DND-41 (cell line): ENCODE data around the gene THOC7.

Experiments
- ATAC-seq: fragments of 200-7000 bp; cut with Tn5 transposase; 3 replicates; pipeline ENCODE4 v1.9.1; 2021; ENCODE audit warnings: low read depth; ENCODE audit not compliant: insufficient read depth
- DNase-seq: peaks from one replicate; pipeline ENCODE4 v3.0.0-alpha.2; 2020
- H2AFZ ChIP-seq: 2 replicates; pipeline ENCODE4 v1.6.0; 2012; ENCODE audit warnings: low read depth, low read length
- H3K27ac ChIP-seq: 2 replicates; pipeline ENCODE4 v1.5.1; 2012; ENCODE audit warnings: low read length, inconsistent platforms
- H3K27me3 ChIP-seq: fragments of 200-600 bp; sonication (generic); 2 replicates; pipeline ENCODE4 v1.6.0; 2012; ENCODE audit warnings: low read length, mild to moderate bottlenecking, inconsistent platforms; ENCODE audit not compliant: insufficient read depth, poor library complexity
- H3K36me3 ChIP-seq: 2 replicates; pipeline ENCODE4 v1.5.1; 2012; ENCODE audit warnings: low read length, inconsistent platforms; ENCODE audit not compliant: insufficient read depth
- H3K4me1 ChIP-seq: 2 replicates; pipeline ENCODE4 v1.5.1; 2012; ENCODE audit warnings: mild to moderate bottlenecking, low read length; ENCODE audit not compliant: insufficient read depth
- H3K4me2 ChIP-seq: 2 replicates; pipeline ENCODE4 v1.6.0; 2012; ENCODE audit warnings: mild to moderate bottlenecking, moderate library complexity, low read length, inconsistent platforms; ENCODE audit not compliant: insufficient read depth
- H3K4me3 ChIP-seq, 2 experiments: fragments of 200-600 bp in 1 of 2; shearing (Covaris generic) in 1 of 2; 2 replicates each; pipeline ENCODE4 v1.5.1; 2012 to 2016; ENCODE audit warnings: inconsistent platforms in 2 of 2, low read length in 2 of 2, mild to moderate bottlenecking in 2 of 2, low read depth in 1 of 2, moderate library complexity in 1 of 2
- H3K79me2 ChIP-seq: 2 replicates; pipeline ENCODE4 v1.6.0; 2012; ENCODE audit warnings: low read length, inconsistent platforms; ENCODE audit not compliant: insufficient read depth
- H3K9ac ChIP-seq: 2 replicates; pipeline ENCODE4 v1.6.0; 2012; ENCODE audit warnings: low read depth, mild to moderate bottlenecking, inconsistent platforms, low read length, moderate library complexity
- H3K9me3 ChIP-seq: 2 replicates; pipeline ENCODE4 v1.5.1; 2012; ENCODE audit warnings: low read length, moderate library complexity, mild to moderate bottlenecking, inconsistent platforms; ENCODE audit not compliant: insufficient read depth, severe bottlenecking
- H4K20me1 ChIP-seq: 2 replicates; pipeline ENCODE4 v1.6.0; 2012; ENCODE audit warnings: low read length; ENCODE audit not compliant: insufficient read depth
- CTCF ChIP-seq: IDR thresholded peaks from 2 replicates; pipeline ENCODE4 v1.5.1; 2012; ENCODE audit warnings: borderline replicate concordance, low read length, moderate library complexity, mild to moderate bottlenecking; ENCODE audit not compliant: poor library complexity, severe bottlenecking; ENCODE audit errors: extremely low read depth
- EZH2 ChIP-seq: IDR thresholded peaks from 3 replicates; pipeline ENCODE4 v1.6.1; 2012; ENCODE audit warnings: borderline replicate concordance, low read depth, mild to moderate bottlenecking, moderate library complexity, low read length, inconsistent platforms; ENCODE audit not compliant: severe bottlenecking

The THOC7 gene

DNA sequence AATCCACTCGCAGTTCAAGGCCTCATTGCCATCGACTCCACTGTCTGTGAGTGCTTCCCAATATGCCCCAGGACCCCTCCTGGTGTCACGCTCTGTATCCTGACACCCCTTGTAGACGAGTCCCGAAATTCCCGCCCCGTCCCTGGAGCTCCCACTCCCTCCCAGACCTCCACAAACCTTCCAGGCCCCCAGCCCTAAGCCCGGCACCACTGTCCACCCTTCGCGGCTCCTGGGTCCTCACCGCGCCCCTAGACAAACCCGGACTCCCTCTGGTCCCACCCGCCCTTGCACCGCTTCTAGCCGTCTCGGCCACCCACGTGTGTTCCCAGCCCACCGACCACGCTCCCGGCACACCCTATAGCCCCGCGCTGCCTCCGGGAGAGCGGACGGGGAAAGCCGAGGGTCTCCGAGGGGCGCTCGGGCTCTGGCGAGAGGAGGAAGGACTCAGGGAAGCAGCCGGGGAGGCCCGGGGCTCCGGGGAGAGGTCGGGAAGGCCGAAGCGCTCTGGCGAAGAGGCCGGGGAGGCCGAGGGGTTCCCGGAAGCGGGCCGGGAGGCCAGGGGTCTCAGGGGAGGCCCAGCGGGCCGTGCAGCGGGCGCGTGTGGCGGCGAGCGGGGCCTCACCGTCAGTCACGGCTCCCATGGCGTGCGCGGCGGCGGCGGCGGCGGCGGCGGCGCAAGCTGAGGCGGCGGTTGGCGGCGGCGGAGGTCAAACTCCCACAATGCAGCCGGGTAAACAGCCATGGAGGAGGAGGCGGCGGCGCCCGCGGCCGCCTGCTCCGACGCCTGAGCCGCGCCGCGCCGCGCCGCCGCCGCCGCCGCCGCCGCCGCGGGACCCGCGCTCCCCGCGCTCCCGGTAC is at the start of gene THOC7, which contains the start of gene ATXN7:
Gene THOC7 (minus strand): TSS at position 656 of the 858 bp plus-strand sequence. CDS start 15 bp downstream, at position 641.
Gene ATXN7 (plus strand): TSS at position 718 of the 858 bp plus-strand sequence. CDS start 48,732 bp downstream, outside the sequence.
- H3K27ac ChIP-seq, result peak within 1 kb of the TSS; percentile 82
- peaks cover 18% of the 10 kb centered on the region; the same call in 1 of the 2 replicates for H4K20me1 ChIP-seq
- TF ChIP-seq CTCF (no peak), EZH2 (no peak)
- peak within 1 kb of the TSS; percentile 89 to 94 for H3K4me3 ChIP-seq
- peak within 1 kb of the TSS; percentile 97 for H3K9ac ChIP-seq
- DNase-seq, result peak; percentile 74
- ATAC-seq, result peak; percentile 68
- peaks cover 95% of the 10 kb centered on the region for H3K79me2 ChIP-seq
- H3K9me3 ChIP-seq, result no peaks in the 10 kb centered on the region
- peak within 1 kb of the TSS; percentile 78 for H2AFZ ChIP-seq
- H3K27me3 ChIP-seq, result no peaks in the 10 kb centered on the region
- peak within 1 kb of the TSS; percentile 97 for H3K4me2 ChIP-seq
- no peaks in the 10 kb centered on the region; the same call in 1 of the 2 replicates for H3K36me3 ChIP-seq
- H3K4me1 ChIP-seq, result peaks cover 40% of the 10 kb centered on the region

DNA sequence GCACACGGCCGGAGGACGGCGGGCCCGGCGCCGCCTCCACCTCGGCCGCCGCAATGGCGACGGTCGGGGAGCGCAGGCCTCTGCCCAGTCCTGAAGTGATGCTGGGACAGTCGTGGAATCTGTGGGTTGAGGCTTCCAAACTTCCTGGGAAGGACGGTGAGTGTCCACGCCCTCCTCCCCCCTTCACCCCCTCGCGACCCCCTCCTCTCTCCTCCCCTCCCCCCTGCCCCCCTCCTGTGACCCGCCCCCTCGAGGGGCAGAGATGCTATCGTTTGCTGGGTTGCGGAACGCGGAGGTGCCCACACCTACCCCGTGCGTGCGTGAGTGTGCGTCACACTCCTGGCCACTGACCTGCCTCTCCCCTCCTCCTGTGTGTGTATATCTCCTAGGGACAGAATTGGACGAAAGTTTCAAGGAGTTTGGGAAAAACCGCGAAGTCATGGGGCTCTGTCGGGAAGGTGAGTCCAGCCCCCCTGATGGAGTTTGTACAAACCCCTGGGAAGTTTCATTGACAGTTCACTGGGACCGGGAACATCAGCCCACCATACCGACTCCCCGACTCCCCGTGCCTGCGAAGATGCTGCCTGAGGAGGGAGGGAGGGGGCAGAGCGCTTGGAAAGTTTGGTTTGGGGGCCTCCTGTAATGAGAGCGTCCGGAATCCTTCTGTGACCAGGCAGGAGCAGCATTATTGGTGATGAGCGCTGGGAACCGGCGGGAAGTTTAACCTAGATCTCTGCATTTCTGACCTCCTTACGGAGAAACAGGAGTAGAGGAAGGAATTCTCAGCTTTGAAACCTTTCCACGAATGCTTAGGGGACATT is 49.4 kb upstream of the THOC7 start:
- Histone ChIP-seq H3K4me1 (peaks cover 38% of the 10 kb centered on the region), H3K4me2 (peak overlapping the region; percentile 98), H3K79me2 (peaks cover 54% of the 10 kb centered on the region), H3K9me3 (no peaks in the 10 kb centered on the region), H4K20me1 (peaks cover 10% of the 10 kb centered on the region; the same call in 1 of the 2 replicates), H3K9ac (peak overlapping the region; percentile 79), H3K27ac (peak overlapping the region; percentile 82), H3K27me3 (no peaks in the 10 kb centered on the region), H2AFZ (peak overlapping the region; percentile 78), H3K36me3 (peaks cover 42% of the 10 kb centered on the region), H3K4me3 (peak overlapping the region; percentile 64 to 98)
- ATAC-seq (peak; percentile 41), DNase-seq (peak; percentile 57)
- TF ChIP-seq EZH2 (no peak), CTCF (no peak)

DNA sequence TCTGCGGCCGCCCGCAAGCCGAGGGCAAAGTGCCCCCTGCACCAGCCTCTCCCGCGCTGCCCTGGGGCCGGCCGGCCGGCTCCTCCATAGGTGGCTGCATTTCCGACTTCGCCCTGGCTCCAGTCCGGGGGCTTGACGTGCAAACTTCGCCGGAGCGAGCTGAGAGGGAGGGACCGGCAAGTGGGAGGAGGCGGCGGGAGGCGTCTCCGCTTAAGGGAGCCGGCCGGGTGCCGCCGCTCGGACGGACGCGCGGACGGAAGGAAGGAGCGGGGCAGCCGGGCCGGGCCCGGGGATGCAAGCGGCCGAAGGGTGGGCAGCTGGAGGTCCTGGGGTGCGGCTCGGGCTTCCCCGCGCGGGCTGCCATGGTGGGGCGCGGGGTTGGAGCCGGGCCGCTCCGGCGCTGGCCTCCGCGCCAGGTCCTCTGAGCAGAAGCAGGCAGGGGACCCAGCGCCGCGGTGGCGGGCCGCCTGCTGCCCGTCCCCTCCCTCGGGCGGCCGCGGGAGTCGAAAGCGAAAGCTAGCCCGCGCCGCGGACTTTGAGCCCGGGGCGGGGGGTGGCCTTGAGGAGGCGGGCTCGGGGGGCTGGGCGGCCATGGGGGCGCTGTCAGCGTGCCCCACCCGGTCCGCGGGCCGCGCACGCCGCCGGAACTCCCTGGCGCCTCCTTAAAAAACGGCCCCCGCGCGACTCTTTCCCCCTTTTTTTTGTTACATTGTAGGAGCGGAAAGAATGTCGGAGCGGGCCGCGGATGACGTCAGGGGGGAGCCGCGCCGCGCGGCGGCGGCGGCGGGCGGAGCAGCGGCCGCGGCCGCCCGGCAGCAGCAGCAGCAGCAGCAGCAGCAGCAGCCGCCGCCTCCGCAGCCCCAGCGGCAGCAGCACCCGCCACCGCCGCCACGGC is 48.5 kb upstream of the THOC7 start, which contains the start of gene SCAANT1:
Gene SCAANT1 (minus strand): TSS at position 511 of the 895 bp plus-strand sequence.
- DNase-seq, result peak; percentile 85
- H3K9ac ChIP-seq, result peak within 1 kb of the TSS; percentile 79
- peaks cover 38% of the 10 kb centered on the region for H3K4me1 ChIP-seq
- H3K4me2 ChIP-seq, result peak within 1 kb of the TSS; percentile 98
- peaks cover 34% of the 10 kb centered on the region for H3K36me3 ChIP-seq
- TF ChIP-seq EZH2, result no peak
- peak; percentile 6 for TF ChIP-seq CTCF
- H3K4me3 ChIP-seq, result peak within 1 kb of the TSS; percentile 64 to 98
- no peaks in the 10 kb centered on the region for H3K9me3 ChIP-seq
- H4K20me1 ChIP-seq, result 0 out of 2 replicates have a peak, but pooled peaks cover 3% of the 10 kb centered on the region
- ATAC-seq, result peak; percentile 75
- H3K79me2 ChIP-seq, result peaks cover 48% of the 10 kb centered on the region
- H3K27ac ChIP-seq, result peak within 1 kb of the TSS; percentile 82
- peak within 1 kb of the TSS; percentile 78 for H2AFZ ChIP-seq
- no peaks in the 10 kb centered on the region for H3K27me3 ChIP-seq
